ENCODE data around the gene FAM114A2. TPM values are rescaled to one million over a fixed set of nuclear protein-coding genes. Genes with fewer than 3 reads are reported as not detected.
A peak's percentile ranks its signal among the peaks of the same experiment; 100 is the strongest.

FAM114A2 gene
- total RNA-seq, 6 experiments from 2014 or later: 5.0 to 20.2 (median 15.5) TPM

DNA sequence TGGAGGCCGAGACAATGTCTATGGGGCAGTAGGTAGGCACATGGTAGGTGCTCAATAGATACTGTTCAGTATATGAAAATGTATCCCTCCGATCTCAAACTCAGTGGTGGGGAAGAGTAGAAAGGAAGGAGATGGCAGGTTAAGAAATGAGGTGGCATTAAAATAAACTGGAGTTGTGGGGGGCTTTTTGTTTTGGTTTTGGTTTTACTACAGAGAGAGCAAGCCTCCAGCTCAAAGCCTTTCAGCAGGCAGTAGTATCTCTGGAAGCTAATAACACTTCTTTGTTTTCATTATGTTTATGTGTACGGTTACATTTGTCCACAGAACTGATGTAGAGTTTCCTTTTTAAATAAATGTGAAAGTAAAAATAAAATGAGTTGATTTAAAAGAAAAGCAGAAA, 8.6 kb upstream of the FAM114A2 start:
- Histone ChIP-seq H3K4me1 (no peaks in the 10 kb centered on the region), H3K27ac (no peak overlapping the region), H3K27me3 (no peaks in the 10 kb centered on the region), H3K4me3 (no peak overlapping the region), H3K9me3 (no peaks in the 10 kb centered on the region), H3K36me3 (peaks cover 0 to 5% (median 0%) of the 10 kb centered on the region in 4 donors)
- DNase-seq: no peak
- WGBS (ENCODE audit: insufficient coverage, low coverage, low lambda C conversion rate, missing lambda C conversion rate): 83% methylated on average over 3 of the region's 3 CpGs
- ATAC-seq: no peak
- TF ChIP-seq, protein P1, sequence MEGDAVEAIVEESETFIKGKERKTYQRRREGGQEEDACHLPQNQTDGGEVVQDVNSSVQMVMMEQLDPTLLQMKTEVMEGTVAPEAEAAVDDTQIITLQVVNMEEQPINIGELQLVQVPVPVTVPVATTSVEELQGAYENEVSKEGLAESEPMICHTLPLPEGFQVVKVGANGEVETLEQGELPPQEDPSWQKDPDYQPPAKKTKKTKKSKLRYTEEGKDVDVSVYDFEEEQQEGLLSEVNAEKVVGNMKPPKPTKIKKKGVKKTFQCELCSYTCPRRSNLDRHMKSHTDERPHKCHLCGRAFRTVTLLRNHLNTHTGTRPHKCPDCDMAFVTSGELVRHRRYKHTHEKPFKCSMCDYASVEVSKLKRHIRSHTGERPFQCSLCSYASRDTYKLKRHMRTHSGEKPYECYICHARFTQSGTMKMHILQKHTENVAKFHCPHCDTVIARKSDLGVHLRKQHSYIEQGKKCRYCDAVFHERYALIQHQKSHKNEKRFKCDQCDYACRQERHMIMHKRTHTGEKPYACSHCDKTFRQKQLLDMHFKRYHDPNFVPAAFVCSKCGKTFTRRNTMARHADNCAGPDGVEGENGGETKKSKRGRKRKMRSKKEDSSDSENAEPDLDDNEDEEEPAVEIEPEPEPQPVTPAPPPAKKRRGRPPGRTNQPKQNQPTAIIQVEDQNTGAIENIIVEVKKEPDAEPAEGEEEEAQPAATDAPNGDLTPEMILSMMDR (IDR thresholded peaks at IDR 0.05): no peak
- no peak for TF ChIP-seq POLR2A (IDR thresholded peaks at IDR 0.05)
- intact Hi-C loops (cut with DNase I): no loop called here

DNA sequence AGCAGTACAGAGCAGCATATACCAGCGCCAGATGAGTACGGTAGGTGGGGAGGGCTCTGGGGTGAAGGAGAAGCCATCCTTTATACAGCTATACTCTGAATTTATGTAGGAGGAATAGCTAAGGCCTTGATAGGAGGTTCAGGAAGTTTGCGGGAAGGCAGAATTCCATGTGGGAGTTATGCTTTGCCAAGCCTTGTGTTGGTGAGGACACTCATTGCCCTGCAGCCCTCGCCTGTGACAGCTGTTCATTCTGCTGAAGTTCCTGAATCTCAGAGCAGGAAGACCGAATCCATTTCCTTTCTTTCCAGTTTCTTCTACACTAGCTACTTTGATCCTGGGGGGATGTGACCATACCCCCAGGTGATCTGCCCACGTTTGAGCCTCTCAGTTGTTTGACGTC, 7.8 kb upstream of the FAM114A2 start:
- Histone ChIP-seq H3K27ac (no peak overlapping the region), H3K4me3 (no peak overlapping the region), H3K4me1 (no peaks in the 10 kb centered on the region), H3K27me3 (no peaks in the 10 kb centered on the region), H3K9me3 (no peaks in the 10 kb centered on the region), H3K36me3 (peaks cover 0 to 5% (median 0%) of the 10 kb centered on the region in 4 donors)
- WGBS (ENCODE audit: insufficient coverage, low coverage, low lambda C conversion rate, missing lambda C conversion rate): 76% methylated on average over 5 of the region's 7 CpGs
- TF ChIP-seq, protein P1 (IDR thresholded peaks at IDR 0.05): no peak
- TF ChIP-seq POLR2A (IDR thresholded peaks at IDR 0.05): no peak
- DNase-seq: no peak
- no peak for ATAC-seq
- intact Hi-C loops (cut with DNase I): no loop called here

DNA sequence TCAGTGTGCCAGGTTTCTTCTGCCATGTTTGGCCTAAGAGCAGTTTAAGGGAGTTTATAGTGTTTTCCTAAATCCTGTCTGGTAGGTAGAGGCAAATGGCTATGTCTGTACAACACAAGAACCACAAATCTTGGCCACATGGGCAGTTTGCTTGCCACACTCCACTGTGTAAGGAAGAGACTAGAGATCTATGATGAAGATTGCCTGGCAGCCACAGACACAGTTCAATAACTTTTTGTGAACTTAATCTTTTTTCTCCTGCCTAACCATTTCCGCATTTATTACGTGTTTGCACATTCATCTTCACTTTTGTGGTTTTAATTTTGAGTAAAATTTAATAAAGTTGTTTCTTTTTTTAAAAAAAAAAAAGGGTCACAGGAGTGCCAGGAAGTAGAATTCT, 5.9 kb upstream of the FAM114A2 start:
- Histone ChIP-seq H3K9me3 (no peaks in the 10 kb centered on the region), H3K27ac (no peak overlapping the region), H3K36me3 (no peaks in the 10 kb centered on the region), H3K27me3 (no peaks in the 10 kb centered on the region), H3K4me3 (no peak overlapping the region), H3K4me1 (peaks cover 0 to 7% (median 2%) of the 10 kb centered on the region in 4 donors)
- ATAC-seq (no peak), DNase-seq (no peak)
- intact Hi-C loops (cut with DNase I): no loop called here
- TF ChIP-seq POLR2A (IDR thresholded peaks at IDR 0.05): no peak
- TF ChIP-seq, protein P1 (IDR thresholded peaks at IDR 0.05): no peak
- WGBS (ENCODE audit: insufficient coverage, low coverage, low lambda C conversion rate, missing lambda C conversion rate): 80% methylated on average over 2 of the region's 2 CpGs

DNA sequence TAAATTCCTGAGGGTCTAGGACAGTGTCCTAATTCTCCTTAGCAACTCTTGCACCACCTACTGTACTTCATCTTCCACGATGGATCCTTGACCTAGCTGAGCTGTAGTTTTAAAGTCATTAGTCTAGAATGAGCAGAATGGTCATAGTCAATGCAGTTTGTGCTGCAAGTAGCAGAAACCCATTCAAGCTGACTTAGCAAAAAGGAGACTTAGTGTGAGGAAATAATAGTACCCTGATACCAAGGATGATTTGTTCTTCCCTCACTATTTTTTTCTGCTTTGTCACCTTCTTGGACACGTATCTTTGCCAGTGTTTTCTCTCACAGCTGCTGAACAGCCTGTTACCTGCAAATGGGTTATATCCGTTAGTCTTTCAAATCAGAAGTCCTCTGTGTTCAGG, 5.4 kb upstream of the FAM114A2 start:
- no peak overlapping the region for H3K27ac ChIP-seq
- DNase-seq (no peak), ATAC-seq (no peak)
- H3K9me3 ChIP-seq: no peaks in the 10 kb centered on the region
- TF ChIP-seq, protein P1 (IDR thresholded peaks at IDR 0.05): no peak
- no peak for TF ChIP-seq POLR2A (IDR thresholded peaks at IDR 0.05)
- whole genome bisulfite sequencing (ENCODE audit: insufficient coverage, low coverage, low lambda C conversion rate, missing lambda C conversion rate): 74% methylated on average over 3 of the region's 3 CpGs
- no peaks in the 10 kb centered on the region for H3K27me3 ChIP-seq
- H3K36me3 ChIP-seq: no peaks in the 10 kb centered on the region
- intact Hi-C loops (cut with DNase I): no loop called here
- H3K4me3 ChIP-seq: no peak overlapping the region
- H3K4me1 ChIP-seq: peaks cover 0 to 10% (median 3%) of the 10 kb centered on the region in 4 donors

DNA sequence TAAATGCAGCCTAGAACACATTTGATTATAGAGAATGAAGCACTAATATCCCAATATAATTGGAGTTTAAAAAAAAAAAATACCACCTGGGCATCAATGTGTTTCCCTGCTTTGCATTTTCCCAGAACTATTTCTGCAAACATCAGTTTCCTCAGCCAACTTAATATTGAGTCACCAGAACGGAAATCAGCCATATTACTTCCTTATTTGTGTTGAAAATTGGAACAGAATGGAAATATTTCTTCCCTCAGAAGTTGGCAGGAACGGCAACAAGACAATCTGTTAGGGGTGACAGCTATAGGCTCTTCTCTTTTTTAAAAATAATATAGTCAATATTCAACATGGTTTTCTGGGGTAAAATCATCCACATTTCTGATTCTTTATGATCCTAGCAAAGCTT, 4.1 kb upstream of the FAM114A2 start:
- Histone ChIP-seq H3K27ac (peak overlapping the region in 1 of 3 donors; percentile 26), H3K9me3 (no peaks in the 10 kb centered on the region), H3K4me1 (peaks cover 0 to 11% (median 5%) of the 10 kb centered on the region in 4 donors), H3K4me3 (no peak overlapping the region), H3K36me3 (no peaks in the 10 kb centered on the region), H3K27me3 (no peaks in the 10 kb centered on the region)
- 37% methylated on average over 2 of the region's 2 CpGs for WGBS (ENCODE audit: insufficient coverage, low coverage, low lambda C conversion rate, missing lambda C conversion rate)
- no peak for TF ChIP-seq POLR2A (IDR thresholded peaks at IDR 0.05)
- TF ChIP-seq, protein P1 (IDR thresholded peaks at IDR 0.05): no peak
- ATAC-seq (peak in 1 of 4 donors; percentile 6), DNase-seq (no peak)
- intact Hi-C loops (cut with DNase I): no loop called here

Data from right lobe of liver (tissue), 6 donors.